GM12874 (cell line): ENCODE measurements around the gene TTC31.

ENCODE experiments used
- CTCF ChIP-seq: IDR thresholded peaks from 2 replicates; pipeline ENCODE4 v1.5.1; 2011; ENCODE audit warnings: low read depth, mild to moderate bottlenecking, control low read depth, low read length, moderate library complexity; ENCODE audit not compliant: insufficient read depth

Gene TTC31

GRCh38 chr2:74461187-74462053 is 21.5 kb upstream of the TTC31 start:
- TF ChIP-seq CTCF: no peak

DNA sequence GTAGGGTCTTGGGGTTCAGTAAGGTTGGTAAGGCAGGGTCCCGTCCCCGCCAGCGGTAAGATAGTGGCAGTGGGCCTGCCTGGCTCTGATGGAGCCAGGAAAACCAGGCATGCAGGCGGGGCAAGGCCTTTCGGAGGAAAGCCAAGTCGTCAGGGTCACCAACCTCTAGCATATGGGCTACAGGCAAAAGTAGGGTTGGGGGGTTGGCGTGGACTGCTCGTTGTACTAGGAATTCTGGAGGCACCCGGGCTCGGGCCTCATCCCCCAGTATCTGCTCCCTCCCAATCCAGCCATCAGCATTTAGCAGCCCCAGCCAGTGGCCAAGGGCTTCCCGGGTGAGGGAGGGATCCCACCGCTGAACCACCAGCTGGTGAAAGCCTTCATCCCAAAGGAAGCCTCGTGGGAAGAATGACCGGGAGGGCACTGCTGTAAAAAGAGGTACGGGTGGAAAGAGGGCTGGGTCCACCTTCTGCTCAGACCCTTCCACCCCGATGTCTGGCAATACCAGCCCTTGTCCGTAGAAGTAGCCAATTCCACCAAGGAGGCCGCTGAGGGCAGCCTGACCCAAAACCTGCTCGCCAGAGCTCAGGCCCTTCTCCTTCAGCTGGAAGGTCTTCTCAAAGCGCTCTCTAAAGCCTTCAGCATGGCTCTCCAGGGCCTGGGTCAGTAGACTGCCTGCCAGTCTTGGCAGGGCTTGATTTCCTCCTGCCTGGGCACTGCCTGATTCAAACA is 20.7 kb upstream of the TTC31 start:
- TF ChIP-seq CTCF: no peak

GRCh38 chr2:74462786-74463105 is 20.1 kb upstream of the TTC31 start:
- no peak for TF ChIP-seq CTCF

DNA sequence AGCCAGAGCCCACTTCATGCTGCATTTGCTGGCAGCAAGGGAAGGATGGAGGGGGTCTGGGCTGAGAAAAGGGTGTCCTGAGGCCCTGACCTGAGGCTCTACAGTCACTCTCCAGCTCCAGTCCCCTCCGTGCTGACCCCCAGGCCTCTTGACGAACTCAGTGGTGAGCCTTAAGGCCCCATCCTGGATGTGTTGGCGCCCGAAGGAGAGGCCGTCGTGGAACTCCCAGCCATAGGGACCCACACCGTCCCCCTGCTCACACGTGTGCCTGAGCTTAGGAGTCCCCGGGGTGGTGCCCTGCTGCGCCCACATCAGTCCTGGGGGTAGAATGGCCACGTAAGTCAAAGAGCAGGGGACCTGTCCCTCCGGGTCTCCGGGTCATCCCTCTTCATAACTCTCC is 18.5 kb upstream of the TTC31 start:
- no peak for TF ChIP-seq CTCF

GRCh38 chr2:74471332-74472065 is 11.4 kb upstream of the TTC31 start:
- TF ChIP-seq CTCF: no peak

GRCh38 chr2:74472086-74472944 is 10.6 kb upstream of the TTC31 start, which contains the start of gene MRPL53:
Gene MRPL53 (minus strand): TSS chr2:74472680. CDS start chr2:74472660, 20 bp downstream.
- TF ChIP-seq CTCF: no peak

DNA sequence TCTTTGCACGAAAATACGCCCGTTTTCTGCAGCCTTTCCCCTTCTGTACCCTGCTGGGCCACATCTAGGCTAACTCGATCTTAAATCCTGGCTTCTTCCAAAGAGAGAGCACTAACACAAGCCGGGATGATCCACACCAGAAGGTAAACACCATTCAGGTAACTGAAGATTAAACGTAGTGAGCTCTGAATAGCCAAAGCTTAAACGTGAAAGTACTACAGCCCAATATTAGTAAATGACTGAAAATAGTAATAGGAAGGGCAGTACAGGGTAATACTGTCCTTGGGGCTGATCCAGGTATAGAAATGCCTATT is 10.0 kb upstream of the TTC31 start:
- TF ChIP-seq CTCF: no peak
